GM21825 (cell line): ENCODE measurements around the gene ECSIT.

ENCODE experiments used
- ATAC-seq: cut with Tn5 transposase; IDR thresholded peaks from one replicate; pipeline ENCODE4 v1.9.1; 2021; ENCODE audit warnings: mild to moderate bottlenecking, moderate library complexity; ENCODE audit not compliant: unreplicated experiment

ECSIT gene

DNA sequence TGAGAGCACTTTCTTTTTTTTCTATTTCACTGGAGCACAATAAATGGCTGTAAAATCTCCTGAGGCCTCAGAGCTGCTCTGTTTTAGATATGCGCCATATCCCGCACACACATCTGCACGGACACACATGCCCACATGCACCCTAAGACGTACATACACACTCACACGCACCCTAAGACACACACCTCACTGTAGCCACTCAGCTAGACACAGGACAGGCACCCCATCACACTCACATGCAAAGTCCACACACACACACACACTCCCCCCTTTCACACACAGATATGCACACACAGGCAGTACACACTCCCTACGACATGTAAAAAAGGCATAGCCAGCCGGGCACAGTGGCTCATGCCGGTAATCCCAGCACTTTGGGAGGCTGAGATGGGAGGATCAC lies 21.3 kb upstream of the ECSIT start:
- ATAC-seq, result no peak

DNA sequence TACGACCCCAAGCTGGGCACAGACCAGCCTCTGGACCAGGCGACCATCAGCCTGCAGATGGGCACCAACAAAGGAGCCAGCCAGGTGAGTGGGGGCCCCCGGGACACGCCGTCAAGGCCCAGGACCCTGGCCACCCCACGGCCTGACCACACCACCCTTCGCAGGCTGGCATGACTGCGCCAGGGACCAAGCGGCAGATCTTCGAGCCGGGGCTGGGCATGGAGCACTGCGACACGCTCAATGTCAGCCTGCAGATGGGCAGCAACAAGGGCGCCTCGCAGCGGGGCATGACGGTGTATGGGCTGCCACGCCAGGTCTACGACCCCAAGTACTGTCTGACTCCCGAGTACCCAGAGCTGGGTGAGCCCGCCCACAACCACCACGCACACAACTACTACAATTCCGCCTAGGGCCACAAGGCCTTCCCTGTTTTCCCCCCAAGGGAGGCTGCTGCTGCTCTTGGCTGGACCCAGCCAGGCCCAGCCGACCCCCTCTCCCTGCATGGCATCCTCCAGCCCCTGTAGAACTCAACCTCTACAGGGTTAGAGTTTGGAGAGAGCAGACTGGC lies 20.5 kb upstream of the ECSIT start:
- ATAC-seq, result no peak

DNA sequence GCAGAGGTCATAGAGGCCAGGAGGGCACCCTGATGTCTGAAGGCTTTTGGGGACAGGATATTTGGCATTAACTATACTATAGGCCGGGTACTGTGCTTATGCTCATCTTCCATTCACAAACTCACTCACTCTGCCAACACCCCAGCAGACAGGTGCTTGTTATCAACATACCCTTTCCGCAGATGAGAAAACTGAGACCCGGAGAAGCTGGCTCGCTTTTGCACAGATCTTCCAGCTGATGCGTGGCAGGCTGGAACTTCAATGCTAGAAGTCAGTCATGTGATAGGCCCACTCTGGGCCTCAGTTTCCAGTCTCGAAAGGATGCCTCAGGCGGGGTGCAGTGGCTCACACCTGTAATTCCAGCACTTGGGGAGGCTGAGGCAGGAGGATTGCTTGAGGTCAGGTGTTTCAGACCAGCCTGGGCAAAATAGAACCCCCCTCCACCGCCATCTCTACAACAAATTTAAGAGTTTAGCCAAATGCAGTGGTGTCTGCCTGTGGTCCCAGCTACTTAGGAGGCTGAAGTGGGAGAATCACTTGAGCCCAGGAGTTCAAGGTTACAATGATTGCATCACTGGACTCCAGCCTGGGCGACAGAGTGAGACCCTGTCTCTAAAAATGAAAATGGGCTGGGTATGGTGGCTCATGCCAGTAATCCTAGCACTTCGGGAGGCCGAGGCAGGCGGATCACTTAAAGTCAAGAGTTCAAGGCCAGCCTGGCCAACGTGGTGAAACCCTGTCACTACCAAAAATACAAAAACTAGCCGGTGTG lies 19.2 kb upstream of the ECSIT start:
- no peak for ATAC-seq

DNA sequence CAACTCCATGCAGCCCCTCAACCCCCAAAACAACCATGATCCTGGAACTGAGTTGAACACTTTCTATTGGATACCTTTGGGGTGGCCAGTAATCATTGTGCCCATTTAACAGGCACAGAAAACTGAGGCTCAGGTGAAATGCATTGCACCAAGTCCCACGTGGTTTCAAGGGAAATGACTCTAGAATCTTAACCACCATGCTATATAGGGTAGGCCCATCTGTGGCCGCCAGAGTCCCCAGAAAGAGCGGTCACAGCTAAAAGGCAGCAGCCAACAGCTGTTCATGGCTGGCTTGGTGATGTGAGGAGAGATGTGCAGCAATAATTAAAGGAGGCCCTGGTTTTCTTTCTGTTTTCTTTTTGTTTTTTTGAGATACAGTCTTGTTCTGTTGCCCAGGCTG lies 12.3 kb upstream of the ECSIT start:
- ATAC-seq, result no peak

DNA sequence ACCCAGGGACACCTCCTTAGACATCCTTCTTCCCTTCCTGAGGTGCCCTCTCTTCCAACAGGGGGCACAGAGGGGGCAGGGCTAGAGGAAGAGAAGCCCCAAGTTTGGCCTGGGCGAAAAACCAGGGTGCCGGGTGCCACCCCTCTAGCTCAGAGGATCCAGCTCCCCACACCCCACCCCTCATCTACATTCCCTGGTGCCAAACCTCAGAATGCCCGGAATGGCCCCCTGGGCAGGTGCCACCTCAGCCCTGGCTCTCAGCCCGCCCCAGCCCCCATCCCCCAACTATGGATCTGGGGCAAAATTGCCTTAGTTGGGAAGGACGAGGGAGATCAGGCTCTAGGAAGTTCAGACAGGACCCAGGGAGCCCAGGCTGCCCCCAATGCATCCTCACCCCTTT lies 11.7 kb upstream of the ECSIT start:
- ATAC-seq, result no peak

DNA sequence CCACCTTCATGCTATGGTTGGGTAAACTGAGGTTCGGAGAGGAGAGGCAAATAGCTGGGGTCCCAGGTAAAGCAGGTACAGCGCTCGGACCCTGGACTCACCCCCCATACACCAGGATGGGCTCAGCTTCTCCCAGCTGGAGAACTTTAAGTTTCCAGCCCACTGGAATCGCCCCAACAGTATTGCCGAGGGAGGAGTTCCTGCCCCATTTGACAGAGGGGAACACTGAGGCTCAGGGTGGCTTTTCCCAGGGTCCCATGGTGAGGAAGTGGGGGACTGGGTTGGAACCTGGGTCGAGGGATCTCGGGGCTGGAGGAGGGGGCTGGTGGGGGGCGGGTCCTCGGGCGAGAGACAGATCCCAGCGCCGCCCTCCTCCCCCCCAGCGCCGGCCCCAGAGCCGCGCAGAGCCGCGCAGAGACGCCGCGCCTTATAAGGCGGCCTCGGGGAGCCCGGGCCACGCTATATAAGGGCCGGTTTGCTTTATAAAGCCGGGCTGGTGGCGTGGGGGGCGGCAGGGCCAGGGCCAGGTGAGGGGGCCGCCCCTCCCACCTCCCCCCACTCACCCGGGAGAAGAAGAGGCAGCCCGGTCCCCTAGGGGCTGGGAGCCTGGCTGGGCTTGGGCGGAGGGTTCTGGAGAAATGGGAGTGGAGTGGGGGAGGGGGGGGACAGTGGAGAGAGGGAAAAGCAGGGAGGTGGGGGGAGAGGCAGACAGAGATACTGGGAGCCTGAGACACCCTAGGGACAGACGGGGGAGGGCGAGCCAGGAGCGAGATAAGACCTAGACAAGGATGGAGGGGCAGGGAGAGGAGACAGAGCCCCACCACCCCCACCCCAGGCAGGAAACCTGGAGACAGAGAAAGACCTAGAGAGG lies 10.8 kb upstream of the ECSIT start:
- ATAC-seq, result no peak

DNA sequence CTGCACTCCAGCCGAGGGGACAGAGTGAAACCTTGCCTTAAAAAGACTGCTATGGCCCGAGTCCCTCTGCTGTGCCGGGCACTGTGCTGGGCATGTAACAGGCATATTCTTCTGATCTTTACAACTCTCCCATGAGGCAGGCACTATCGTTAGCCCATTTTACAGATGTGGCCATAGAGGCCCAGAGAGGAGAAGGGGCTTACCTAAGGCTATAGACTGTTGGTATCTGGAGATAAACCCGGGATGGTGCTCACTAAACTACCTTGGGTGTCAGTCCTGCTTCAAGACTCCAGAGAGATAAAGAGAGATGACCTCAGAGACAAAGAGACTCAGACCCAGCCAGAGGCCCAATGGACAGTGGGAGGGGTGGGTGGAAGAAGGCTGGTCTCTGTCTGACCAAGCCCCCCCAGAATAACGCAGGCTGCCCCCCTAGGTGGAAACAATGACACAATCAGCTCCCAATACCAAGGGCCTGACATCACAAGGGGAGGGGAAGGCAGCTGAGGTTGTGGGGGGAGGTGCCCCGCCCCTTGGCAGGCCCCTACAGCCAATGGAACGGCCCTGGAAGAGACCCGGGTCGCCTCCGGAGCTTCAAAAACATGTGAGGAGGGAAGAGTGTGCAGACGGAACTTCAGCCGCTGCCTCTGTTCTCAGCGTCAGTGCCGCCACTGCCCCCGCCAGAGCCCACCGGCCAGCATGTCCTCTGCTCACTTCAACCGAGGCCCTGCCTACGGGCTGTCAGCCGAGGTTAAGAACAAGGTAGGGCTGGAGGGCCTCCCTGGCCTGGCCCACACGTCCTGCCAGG lies 9.5 kb upstream of the ECSIT start, which contains the start of gene CNN1:
CNN1 (plus strand) TSS at position 620 of the 805 bp plus-strand sequence; CDS start at position 697, 77 bp downstream.
- no peak for ATAC-seq

DNA sequence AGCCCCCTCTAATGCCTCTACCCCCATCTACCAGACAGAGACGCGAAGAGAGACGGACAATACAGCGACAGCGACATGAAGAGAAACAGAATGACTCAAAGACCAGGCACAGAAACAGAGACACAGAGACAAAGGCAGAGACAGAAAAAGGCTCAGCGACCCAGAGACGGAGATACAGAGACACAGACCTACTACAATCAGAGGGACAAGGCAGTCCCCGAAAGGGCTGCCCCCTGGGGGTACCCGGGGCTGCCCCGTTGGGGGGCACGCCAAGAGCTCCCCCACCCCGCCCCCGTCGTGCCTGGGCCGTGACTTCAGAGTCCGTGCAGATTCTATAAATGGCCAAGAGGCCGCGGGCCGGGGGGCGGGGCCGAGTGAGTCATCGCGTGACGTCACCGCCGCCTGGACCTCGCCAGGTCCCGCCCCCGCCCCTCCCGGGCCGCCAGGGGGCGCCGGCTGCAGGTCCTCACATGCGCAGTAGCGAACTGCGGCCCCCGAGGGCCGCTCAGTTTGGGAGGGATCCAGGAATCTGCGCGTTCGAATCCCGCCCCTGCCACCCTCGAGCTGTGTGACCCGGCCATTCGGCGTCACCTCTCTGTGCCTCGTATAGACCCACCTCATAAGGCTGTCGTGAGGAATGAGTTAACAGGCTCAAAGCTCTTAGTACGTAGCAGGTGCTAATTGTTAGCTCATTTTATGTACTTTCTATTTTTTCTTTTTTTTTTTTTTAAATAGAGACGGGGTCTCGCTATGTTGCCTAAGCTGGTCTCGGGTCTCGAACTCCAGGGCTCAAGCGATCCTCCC lies 7.1 kb upstream of the ECSIT start:
- peak; percentile 61 for ATAC-seq

DNA sequence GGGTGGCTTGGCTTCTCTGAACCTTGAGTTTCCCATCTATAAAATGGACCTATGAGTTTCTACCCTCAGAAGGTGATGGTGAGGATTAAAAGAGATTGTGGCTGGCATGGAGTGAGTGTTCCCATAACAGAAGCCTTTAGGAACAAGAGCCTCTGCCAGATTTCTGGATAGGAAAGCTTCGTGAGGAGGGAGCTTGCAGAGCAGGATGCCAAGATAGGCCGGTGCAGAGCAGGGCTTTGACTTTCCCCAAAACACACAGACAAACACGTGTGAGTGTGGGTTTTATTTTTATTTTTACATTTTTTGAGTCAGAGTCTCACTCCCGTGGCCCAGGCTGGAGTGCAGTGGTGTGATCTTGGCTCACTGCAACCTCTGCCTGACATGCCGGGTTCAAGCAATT lies 6.0 kb upstream of the ECSIT start:
- no peak for ATAC-seq

DNA sequence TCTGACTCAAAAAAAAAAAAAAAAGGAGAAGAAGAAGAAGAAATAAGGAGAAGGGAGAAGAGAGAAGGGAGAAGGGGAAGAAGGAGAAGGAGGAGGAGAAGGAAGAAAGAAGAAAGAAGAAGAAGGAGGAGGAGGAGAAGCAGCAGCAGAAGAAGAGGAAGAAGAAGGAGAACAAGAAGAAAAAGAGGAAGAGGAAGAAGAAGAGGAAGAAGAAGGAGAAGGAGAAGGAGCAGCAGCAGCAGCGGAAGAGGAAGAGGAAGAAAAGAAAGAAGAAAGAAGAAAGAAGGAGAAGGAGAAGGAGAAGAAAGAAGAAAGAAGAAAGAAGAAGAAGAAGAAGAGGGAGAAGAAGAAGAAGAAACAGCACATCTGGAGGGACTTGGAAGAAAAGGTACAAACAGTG lies 5.6 kb upstream of the ECSIT start:
- no peak for ATAC-seq

DNA sequence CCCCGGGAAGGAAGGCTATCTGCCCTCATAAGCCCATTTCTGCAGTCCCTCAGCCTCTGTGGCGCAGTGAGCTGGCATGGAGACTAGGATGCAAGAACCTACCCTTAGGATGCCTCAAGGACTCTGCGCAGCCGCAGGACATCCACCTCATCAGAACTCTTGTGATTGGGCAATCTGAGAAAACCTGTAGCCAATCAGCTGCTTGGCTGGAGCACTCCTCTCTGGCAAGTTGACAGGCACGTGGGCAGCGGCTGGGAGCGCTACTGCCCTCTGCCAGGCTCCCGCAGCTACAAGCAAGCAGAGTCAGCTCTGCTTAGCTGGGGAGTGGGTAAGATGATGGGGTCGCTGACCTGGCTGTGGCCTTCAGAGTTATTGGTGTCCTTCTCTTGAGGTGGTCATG lies 1.5 kb upstream of the ECSIT start:
- no peak for ATAC-seq

DNA sequence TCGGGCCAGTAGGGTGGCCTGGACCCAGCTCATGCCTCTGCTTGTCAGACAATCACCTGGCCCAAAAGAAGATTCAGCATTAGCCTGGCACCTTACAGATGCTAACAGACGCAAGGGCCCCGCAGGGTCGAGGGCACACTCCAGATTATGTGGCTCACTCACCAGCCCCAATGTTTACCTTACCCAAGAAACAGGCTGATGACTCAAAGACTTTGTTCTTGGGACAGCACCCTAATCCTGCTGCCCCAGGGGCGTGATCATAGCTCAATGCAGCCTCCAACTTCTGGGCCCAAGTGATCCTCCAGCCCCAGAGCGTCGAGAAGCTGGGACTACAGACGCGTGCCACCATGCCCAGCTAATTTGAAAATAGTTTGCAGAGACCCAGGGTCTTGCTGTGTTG lies 9.8 kb downstream of the ECSIT start:
- ATAC-seq, result no peak

DNA sequence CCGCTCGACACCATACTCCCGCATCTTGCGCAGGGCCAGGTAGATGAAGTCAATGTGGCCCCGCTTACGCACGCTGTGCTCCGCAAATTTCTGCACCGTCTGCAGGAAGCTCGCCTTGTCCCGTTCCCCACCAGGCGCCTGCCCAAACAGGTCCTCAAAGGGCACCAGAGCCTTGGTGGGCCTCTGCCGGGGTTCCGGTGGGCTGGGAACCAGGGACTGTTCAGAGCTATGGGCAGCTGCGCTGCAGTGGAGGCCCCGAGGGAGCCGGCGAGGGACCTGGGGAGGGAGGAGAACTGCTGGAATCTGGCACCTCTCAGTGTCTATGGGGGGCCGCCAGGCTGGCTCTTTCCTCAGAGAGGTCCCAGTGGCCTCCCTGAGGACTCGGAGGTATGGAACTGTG lies 15.0 kb downstream of the ECSIT start:
- ATAC-seq, result no peak

DNA sequence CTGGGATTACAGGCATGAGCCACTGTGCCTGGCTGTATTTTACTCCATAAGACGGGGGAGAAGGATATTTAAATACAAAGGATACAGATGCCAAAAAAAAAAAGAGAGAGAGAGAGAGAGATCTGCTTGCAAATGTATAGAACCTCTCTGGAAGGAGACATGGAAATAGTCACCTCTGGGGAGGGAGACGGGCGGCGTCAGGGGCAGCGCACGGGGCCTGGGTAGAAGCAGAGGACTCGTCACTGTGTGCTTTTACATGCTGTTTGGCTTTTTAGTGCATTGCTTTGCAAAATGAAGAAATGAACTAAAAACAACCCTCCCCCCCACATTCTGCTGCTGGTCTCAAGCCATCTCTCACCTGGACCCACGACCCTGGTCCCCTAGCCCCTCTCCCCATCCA lies 18.5 kb downstream of the ECSIT start:
- ATAC-seq, result no peak

DNA sequence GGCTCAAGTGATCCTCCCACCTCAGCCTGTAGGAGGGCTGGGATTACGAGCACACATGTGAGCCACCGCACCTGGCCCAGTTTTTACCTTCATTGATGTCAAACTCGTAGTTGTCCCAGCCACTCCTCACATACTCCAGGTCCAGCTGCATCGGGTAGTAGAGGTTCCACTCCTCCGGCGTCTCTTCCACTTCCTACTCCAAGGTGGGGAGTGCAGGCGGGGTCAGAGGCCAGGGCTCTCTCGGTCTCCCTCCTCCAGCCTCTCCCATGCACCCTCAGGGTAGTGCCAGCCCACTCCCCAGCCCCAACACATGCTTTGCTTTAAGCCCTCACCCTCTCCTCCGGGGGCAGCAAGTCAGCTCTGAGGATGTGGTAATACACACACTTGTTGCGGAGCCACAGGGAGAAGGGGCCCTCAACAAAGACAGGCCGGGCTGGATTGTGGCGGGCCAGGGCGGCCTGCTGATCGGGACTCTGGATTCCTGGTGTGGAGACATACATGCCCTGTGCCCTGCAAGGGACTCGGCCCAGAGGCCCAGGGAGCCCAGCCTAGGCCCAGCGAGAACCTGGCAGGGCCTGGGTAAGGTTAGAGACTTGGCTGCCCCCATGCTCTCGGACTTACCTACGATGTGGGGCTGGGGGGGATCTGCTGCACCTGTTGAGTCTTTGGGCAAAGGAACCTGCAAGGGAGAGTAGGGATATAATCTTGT lies 21.4 kb downstream of the ECSIT start:
- no peak for ATAC-seq

DNA sequence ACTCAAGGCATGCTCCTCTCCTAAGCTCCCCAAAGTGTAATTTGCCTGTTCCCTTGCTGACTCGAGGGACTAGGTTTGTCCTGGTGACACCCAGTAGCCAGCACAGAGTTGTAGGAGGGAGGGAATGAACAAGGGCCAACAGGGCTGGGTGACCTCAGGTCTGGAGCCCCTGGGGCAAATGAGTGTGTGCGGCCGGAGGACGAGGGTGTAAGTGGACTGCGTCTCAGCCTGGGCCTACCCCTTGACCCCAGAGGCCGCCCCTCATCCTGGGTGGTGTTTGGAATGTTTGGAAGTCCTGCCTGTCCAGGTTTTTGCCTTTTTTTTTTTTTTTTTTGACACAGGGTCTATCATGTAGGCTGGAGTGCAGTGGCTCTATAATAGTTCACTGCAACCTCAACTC lies 22.0 kb downstream of the ECSIT start:
- no peak for ATAC-seq

DNA sequence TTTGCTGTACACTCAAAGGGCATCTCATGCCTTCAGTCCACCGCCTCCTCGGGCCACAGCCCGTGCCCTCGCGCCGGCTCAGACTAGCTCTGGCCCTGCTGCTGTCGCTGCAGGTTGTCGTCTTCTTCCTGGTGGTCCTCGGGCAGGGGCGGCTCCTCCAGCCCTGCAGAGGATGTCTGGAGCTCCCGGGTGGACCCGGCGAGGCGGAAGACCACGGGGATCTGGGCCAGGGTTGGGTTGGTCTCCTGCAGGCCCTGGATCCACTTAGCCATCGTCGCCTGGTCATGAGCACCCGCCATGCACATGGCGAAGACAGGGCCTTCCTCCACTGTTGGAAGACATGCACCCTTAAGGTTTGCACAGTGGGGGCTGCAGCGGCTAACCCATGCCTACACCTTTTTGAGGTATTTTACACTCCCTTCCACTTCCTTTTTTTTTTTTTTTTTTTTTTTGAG lies 22.8 kb downstream of the ECSIT start:
- peak; percentile 21 for ATAC-seq

DNA sequence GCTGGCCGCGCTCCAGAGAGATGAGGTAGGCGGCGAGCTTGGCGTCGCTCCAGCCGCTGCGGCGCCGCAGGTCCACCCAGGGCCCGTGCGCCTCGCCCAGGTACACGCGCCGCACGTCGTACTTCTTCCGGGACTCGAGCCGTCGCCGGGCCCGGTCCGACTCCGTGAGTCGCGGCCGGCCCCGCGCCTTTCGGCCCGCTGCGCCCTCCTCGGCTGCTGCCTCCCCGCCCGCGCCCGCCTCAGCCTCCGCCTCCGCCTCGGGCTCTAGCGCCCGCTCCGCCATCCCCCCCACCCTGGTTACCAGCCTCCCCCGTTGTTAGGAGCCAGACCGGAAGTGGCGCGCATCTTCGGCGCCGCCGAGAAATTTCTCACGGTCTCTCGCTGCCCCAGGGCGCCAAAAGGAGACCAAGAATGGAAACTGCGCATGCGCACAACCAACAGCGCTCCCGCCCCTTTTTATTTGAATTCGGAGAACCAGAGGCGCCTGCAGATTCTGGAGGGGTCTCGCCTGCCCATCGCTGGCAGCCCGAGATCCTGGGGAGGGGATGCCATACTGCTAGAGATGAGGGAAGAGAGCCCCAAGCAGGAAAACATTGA lies 23.3 kb downstream of the ECSIT start, which contains the start of gene ZNF653:
ZNF653 (minus strand) TSS at position 336 of the 597 bp plus-strand sequence; CDS start at position 283, 53 bp downstream.
- peak; percentile 45 for ATAC-seq

DNA sequence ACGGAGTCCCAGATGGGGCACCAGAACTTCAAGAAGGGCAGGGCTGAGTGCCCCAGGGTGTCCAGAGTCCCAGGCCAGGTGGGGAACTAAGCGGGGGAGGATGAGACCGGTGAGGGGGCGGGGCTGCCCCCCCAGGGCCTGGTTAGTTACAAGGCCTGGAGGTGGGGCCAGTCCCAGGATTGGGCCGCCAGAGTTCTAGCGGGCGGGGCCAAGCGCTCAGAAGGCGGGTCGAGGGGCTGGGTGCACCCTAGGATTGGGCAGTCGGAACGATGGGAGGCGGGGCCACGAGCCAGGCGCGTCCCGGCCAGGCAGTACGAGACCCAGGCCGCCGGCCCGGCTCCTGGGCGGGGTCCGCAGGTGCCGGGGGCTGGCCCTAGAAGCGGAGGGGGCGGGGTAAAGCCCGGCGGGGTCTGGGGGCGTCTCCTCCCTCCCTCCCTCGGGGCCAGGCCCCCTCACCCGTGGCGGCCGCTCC lies 23.9 kb downstream of the ECSIT start:
- ATAC-seq, result peak; percentile 82
